GM18907 (cell line): ENCODE data around the gene PLCB1.
"Not testable (repeated sequence)": the region's sequence is repeated elsewhere in the genome, so short reads cannot be mapped to it uniquely, and the experiment has no call there.

ENCODE experiments used
- ATAC-seq: cut with Tn5 transposase; IDR thresholded peaks from one replicate; pipeline ENCODE4 v1.9.1; 2021; ENCODE audit warnings: mild to moderate bottlenecking, moderate library complexity; ENCODE audit not compliant: unreplicated experiment

The PLCB1 gene

GRCh38 chr20:8155229-8155628 is 23.2 kb downstream of the PLCB1 start:
- ATAC-seq = no peak

DNA sequence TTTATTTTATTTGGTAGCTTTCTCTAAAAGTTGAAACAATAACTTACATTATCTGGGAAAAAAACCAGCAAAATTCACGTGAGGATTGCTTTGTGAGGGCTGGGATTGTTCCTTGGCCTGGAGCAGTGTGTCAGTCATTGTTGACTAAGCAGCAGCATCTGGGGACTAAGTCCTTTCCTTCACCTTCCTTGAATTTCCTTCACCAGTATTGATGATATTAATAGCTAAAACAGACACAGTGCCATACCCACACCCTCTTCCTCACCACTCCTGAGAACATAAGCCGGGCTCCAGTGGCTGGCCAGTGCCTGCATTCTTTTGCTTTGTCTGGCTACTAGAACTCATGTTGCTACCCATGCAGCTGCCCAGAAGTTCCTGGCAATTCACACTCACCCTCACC is 23.7 kb downstream of the PLCB1 start:
- no peak for ATAC-seq

- ATAC-seq = peak; percentile 85
Measured at GRCh38 chr20:8156235-8157079, 24.4 kb downstream of the PLCB1 start.

DNA sequence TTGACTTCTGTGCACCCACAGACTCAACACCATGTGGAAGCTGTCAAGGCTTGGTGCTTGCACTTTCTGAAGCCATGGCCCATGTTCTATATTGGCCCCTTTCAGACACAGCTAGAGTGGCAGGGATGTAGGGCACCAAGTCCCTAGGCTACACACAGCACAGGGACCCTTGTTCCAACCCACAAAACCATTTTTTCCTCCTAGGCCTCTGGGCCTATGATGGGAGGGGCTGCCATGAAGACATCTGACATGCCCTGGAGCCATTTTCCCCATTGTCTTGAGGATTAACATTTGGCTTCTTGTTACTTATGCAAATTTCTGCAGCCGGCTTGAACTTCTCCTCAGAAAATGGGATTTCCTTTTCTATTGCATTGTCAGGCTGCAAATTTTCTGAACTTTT is 27.2 kb downstream of the PLCB1 start:
- not testable (repeated sequence) for ATAC-seq

- no peak for ATAC-seq
Measured at GRCh38 chr20:8161264-8162071, 29.4 kb downstream of the PLCB1 start.

- no peak for ATAC-seq
Measured at GRCh38 chr20:8162610-8163009, 30.5 kb downstream of the PLCB1 start.

- ATAC-seq = no peak
Measured at GRCh38 chr20:8163543-8163942, 31.5 kb downstream of the PLCB1 start.

DNA sequence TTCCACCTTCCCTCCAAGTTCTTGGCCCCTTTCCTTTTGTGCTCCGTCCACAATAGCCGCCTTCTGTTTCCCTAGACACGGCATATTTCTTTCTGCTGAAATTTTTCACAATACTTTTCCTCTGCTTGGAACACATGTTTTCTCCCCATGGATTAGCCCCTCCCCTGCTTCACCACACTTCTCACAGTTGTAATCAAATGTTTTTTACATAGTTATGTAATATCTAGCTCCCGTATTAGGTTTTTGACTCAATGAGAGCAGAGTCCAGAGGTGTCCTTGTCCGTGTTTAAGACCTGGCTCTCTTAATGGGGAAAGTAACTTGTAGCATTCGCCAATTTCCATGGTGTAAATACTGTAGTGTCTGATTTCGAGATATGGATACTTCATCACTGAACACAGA is 34.7 kb downstream of the PLCB1 start:
- no peak for ATAC-seq

DNA sequence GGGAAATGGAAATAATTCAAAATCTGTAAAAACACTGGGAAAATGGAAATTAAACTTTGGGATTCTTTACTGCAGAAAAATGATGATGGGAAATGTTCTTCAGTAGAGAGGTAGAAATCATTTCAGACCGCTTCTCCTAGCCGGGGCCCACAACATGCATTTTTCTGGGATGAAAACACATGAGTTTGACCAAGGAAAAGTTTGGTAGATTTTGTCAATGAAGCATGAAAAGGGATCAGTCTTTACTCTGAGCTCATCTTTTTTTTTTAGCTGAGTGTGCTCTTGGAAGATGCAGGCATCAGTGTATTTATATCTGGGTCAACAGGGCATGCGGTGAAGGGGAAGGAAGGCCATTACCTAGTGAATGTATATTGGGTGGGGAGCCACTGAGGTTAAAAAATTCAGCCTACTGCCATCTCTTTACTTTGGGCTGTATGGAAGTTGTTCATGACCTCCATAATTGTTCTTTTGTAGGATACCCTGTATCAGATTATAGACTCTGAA is 36.8 kb downstream of the PLCB1 start:
- no peak for ATAC-seq

DNA sequence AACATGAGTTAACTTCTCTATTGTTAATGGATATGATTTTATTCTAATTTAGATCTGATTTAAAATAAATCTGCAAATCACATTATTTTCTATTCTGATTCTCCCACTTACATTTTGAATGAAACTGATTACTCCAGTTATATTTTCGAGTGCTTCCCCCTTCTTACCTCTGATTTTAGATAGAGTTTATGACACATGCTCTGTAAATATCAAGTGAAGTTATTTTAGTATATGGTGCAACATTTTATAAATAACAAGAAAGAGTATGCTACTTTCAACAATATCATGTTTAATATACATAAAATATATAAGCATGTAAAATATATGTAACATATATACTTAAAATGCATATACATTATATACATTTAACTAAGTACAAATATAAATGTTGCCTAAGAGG is 38.9 kb downstream of the PLCB1 start:
- ATAC-seq = no peak

- ATAC-seq = no peak
Measured at GRCh38 chr20:8172191-8172590, 40.1 kb downstream of the PLCB1 start.

DNA sequence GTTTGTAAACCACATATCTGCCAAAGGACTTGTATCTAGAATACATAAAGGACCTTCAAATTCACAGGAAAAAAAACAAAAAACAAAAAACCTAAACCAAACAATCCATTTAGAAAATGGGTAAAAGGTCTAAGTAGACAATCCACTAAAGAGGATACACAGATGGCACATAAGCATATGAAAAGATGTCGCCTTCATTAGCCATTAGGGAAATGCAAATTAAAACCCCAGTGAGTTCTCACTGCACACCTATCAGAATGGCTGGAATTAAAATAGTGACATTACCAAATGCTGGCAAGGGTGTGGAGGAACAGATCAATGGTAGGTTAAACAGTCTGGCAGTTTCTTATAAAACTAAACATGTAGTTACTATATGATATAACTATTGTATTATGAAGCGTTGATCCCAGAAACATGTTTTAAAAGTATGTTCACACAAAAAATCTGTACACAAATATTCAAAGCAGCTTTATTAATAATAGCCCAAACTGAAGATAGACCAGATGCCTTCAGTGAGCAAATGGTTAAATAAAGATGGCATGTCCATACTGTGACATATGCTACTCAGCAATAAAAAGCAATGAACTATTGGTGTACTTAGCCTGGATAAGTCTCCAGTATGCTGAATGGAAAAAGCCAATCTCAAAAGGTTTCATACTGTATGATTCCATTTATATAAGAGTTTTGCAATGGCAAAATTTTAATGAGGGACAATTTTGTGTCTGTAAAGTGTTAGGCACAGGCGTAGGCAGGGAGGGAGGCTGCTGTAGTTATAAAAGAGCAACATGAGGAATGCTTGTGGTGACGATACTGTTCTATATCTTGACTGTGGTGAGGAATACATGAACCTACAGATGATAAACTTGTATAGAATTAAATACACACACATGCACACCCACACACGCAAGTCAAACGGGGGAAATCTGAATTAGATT is 43.9 kb downstream of the PLCB1 start:
- no peak for ATAC-seq

DNA sequence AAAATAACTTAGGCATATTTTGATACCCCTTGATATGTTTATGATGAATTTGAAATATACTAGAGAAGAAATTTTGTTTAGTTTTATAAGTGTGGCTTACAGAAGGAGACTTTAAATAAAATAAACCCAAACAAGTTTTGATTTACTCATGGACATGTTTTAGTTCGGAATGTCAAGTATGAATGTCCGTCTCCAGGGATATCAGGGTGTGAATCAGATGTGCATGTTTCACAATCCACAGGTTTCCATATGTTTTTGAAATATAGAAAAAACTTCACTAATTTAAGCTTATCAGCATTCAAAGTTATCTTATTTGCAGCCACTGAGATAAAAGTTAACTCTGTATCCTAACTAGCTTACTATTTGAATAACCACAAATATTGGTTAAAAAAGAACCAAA is 51.5 kb downstream of the PLCB1 start:
- ATAC-seq = no peak

GRCh38 chr20:8187740-8188139 is 55.7 kb downstream of the PLCB1 start:
- ATAC-seq = no peak

DNA sequence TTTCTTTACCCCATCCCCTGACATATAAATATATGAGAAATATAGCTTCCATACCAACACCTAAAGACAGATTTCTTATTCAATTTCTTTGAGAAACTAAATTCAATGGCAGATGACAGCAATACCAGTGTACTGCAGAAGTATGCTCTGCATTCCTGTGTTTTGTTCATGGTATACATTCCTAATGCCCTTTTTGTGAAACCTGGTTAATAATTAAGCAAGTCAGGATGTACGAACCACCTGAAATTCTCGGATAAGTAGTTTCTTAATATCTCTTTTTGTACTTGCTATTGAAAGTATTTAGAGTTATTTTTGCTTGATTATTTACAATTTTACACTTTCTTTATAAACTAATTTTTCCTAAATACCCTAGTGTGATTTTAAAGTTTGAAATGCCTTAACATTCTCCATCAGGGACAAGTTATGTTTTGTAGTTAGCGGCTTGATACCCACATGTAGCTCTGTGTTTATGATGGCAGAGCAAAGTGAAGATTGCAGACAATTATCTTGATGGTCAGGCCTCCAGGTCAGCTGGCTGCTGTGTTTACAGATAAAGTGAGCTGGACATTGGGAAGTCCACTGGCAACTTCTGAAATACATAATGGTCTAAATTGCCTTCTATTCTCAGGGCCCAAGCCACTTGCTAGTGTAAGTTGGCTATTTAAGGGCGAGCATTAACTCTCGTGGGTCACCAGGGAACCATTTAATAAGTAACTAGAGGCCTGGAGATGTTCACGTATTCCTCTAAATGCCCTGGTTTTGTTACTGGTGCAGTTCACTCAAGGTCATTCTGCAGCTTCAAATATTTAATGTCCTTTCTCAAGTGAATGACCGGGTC is 58.2 kb downstream of the PLCB1 start:
- no peak for ATAC-seq

- no peak for ATAC-seq
Measured at GRCh38 chr20:8194721-8195120, 62.7 kb downstream of the PLCB1 start.

DNA sequence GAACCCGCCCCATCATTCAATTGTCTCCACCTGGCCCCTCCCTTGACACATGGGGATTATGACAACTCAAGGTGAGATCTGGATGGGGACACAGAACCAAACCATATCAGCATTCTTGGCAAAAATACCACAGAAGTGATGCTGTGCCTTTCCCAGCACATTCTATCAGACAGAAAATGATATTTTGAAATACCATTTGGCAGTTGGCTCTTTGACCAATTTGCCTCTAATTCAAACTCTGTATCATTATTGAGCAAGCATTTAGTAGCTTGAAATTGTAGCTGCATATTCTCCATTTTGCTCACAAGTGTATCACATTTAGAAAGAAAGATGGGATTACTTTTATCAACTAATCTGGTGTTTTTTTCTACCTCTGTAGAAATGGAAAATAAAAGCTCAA is 64.0 kb downstream of the PLCB1 start:
- no peak for ATAC-seq

DNA sequence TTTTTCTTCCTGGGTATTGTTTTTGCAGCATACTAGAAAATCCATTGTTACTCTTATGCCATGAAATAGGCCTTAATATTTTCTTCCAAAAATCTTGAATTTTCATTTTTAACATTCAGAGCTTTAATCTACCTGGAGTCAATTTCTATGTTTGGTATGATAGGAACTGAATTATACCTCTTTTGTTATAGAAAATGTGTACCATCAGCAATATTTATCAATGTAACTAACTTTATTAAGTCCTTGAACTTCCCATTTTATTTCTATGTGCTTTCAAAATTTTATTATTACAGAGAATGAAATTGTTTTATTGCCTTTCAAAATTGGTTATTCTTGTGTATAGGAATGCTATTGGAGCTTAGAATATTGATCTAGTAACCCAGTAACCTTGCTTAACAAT is 68.2 kb downstream of the PLCB1 start:
- no peak for ATAC-seq

- ATAC-seq = no peak
Measured at GRCh38 chr20:8203366-8203765, 71.3 kb downstream of the PLCB1 start.

- no peak for ATAC-seq
Measured at GRCh38 chr20:8205996-8206395, 73.9 kb downstream of the PLCB1 start.
